Measurements from ENCODE around the gene RYR3. TPM values are rescaled to one million over a fixed set of nuclear protein-coding genes. Genes with fewer than 3 reads are reported as not detected.

Gene RYR3
- polyA plus RNA-seq, 2 donors: 1.0 to 1.8 TPM

GRCh38 chr15:33872416-33873106 lies 561.8 kb downstream of the RYR3 start:
- no peaks in the 10 kb centered on the region for H3K36me3 ChIP-seq (ENCODE audit: control insufficient read depth in 2 of 2, insufficient read depth in 2 of 2, low read length in 1 of 2)
- H3K27me3 ChIP-seq (ENCODE audit: control insufficient read depth in 1 of 2, insufficient read depth in 2 of 2, low read length in 2 of 2): no peaks in the 10 kb centered on the region
- H3K4me1 ChIP-seq (ENCODE audit: control insufficient read depth in 2 of 2, insufficient read depth in 2 of 2, low read length in 1 of 2): no peaks in the 10 kb centered on the region
- H3K27ac ChIP-seq (ENCODE audit: low read depth in 2 of 2, low read length in 1 of 2): no peak overlapping the region
- no peaks in the 10 kb centered on the region for H3K9me3 ChIP-seq (ENCODE audit: control insufficient read depth in 2 of 2, insufficient read depth in 1 of 2, low read depth in 1 of 2, low read length in 1 of 2)
- 90 to 91% methylated on average over 13 of the region's 13 CpGs for WGBS, 2 donors
- no peak overlapping the region for H3K4me3 ChIP-seq (ENCODE audit: low read depth in 1 of 2, low read length in 2 of 2)

DNA sequence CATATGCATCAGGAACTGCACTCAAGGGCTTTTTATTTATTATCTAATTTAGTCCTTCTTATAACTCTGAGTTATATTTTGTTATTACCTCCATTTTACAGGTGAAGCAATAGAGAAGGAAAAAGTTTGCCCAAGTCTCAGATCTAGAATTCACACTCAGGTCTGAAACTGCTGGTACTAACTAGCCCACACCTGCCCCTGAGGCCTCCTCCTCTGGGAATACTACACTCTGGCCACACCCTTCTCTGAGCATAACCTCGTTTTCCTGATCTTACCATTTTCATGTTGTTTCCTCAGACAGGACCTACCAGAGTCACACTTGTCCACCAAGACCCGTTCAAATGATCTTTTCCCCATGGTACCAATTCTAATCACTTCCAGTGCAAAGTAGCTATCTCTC lies 563.4 kb downstream of the RYR3 start:
- no peaks in the 10 kb centered on the region for H3K36me3 ChIP-seq (ENCODE audit: control insufficient read depth in 2 of 2, insufficient read depth in 2 of 2, low read length in 1 of 2)
- WGBS, 2 donors: 67 to 70% methylated on average over 2 of the region's 2 CpGs
- no peaks in the 10 kb centered on the region for H3K4me1 ChIP-seq (ENCODE audit: control insufficient read depth in 2 of 2, insufficient read depth in 2 of 2, low read length in 1 of 2)

DNA sequence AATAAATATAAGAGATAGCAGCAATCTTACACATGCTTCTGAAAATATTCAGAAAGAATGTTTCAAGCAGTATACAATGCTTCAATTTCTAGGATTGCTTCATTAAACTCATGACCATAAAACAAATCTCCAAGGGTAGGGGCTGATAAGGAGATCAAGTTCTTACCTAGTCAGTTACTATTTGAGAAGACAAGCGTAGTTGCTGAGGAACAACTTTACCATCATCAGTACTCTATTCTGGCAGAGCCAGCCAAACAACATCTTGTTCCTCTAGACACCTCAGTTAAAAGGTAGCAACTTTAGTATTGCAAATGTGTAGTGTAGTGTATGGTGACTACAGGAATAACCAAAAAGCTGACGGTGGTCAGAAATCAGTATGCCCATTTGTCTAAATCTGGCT lies 572.2 kb downstream of the RYR3 start:
- Histone ChIP-seq H3K4me1 (ENCODE audit: control insufficient read depth in 2 of 2, insufficient read depth in 2 of 2, low read length in 1 of 2) (no peaks in the 10 kb centered on the region), H3K27me3 (ENCODE audit: control insufficient read depth in 1 of 2, insufficient read depth in 2 of 2, low read length in 2 of 2) (no peaks in the 10 kb centered on the region), H3K9me3 (ENCODE audit: control insufficient read depth in 2 of 2, insufficient read depth in 1 of 2, low read depth in 1 of 2, low read length in 1 of 2) (no peaks in the 10 kb centered on the region), H3K36me3 (ENCODE audit: control insufficient read depth in 2 of 2, insufficient read depth in 2 of 2, low read length in 1 of 2) (no peaks in the 10 kb centered on the region), H3K27ac (ENCODE audit: low read depth in 2 of 2, low read length in 1 of 2) (no peak overlapping the region), H3K4me3 (ENCODE audit: low read depth in 1 of 2, low read length in 2 of 2) (no peak overlapping the region)
- WGBS, 2 donors: 93 to 95% methylated on average over 2 of the region's 2 CpGs

More for the DNA sequence above, 563.4 kb downstream of the RYR3 start:
- no peaks in the 10 kb centered on the region for H3K9me3 ChIP-seq (ENCODE audit: control insufficient read depth in 2 of 2, insufficient read depth in 1 of 2, low read depth in 1 of 2, low read length in 1 of 2)
- H3K27me3 ChIP-seq (ENCODE audit: control insufficient read depth in 1 of 2, insufficient read depth in 2 of 2, low read length in 2 of 2): no peaks in the 10 kb centered on the region
- H3K27ac ChIP-seq (ENCODE audit: low read depth in 2 of 2, low read length in 1 of 2): no peak overlapping the region
- no peak overlapping the region for H3K4me3 ChIP-seq (ENCODE audit: low read depth in 1 of 2, low read length in 2 of 2)

GRCh38 chr15:33888176-33888575 lies 577.4 kb downstream of the RYR3 start:
- no peak overlapping the region for H3K27ac ChIP-seq (ENCODE audit: low read depth in 2 of 2, low read length in 1 of 2)
- H3K4me3 ChIP-seq (ENCODE audit: low read depth in 1 of 2, low read length in 2 of 2): no peak overlapping the region
- WGBS, 2 donors: 50 to 71% methylated on average over 2 of the region's 2 CpGs
- no peaks in the 10 kb centered on the region for H3K9me3 ChIP-seq (ENCODE audit: control insufficient read depth in 2 of 2, insufficient read depth in 1 of 2, low read depth in 1 of 2, low read length in 1 of 2)
- no peaks in the 10 kb centered on the region for H3K4me1 ChIP-seq (ENCODE audit: control insufficient read depth in 2 of 2, insufficient read depth in 2 of 2, low read length in 1 of 2)
- H3K27me3 ChIP-seq (ENCODE audit: control insufficient read depth in 1 of 2, insufficient read depth in 2 of 2, low read length in 2 of 2): no peaks in the 10 kb centered on the region
- no peaks in the 10 kb centered on the region for H3K36me3 ChIP-seq (ENCODE audit: control insufficient read depth in 2 of 2, insufficient read depth in 2 of 2, low read length in 1 of 2)

DNA sequence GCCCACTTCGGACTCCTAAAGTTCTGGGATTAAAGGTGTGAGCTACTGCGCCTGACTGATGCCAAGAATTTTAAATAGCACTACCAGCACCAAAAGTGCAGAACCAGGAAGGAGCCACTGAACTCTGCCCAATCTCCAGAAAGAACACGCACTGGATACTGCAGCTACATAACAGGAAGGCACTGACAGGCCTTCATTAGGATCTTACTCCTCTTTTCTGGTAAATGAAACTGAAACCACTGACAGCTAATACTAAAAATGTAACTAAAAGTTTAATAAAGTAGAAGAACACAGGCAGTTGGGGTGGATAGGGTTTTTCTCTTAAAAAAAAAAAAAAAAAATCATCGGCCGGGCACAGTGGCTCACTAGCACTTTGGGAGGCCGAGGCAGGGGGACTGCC lies 583.4 kb downstream of the RYR3 start:
- no peaks in the 10 kb centered on the region for H3K4me1 ChIP-seq (ENCODE audit: control insufficient read depth in 2 of 2, insufficient read depth in 2 of 2, low read length in 1 of 2)
- 93% methylated on average over 6 of the region's 6 CpGs for WGBS, 2 donors
- H3K9me3 ChIP-seq (ENCODE audit: control insufficient read depth in 2 of 2, insufficient read depth in 1 of 2, low read depth in 1 of 2, low read length in 1 of 2): no peaks in the 10 kb centered on the region
- no peaks in the 10 kb centered on the region for H3K36me3 ChIP-seq (ENCODE audit: control insufficient read depth in 2 of 2, insufficient read depth in 2 of 2, low read length in 1 of 2)
- H3K4me3 ChIP-seq (ENCODE audit: low read depth in 1 of 2, low read length in 2 of 2): no peak overlapping the region
- no peak overlapping the region for H3K27ac ChIP-seq (ENCODE audit: low read depth in 2 of 2, low read length in 1 of 2)
- H3K27me3 ChIP-seq (ENCODE audit: control insufficient read depth in 1 of 2, insufficient read depth in 2 of 2, low read length in 2 of 2): no peaks in the 10 kb centered on the region

GRCh38 chr15:33902043-33902442 lies 591.3 kb downstream of the RYR3 start:
- Histone ChIP-seq H3K4me3 (ENCODE audit: low read depth in 1 of 2, low read length in 2 of 2) (no peak overlapping the region), H3K27me3 (ENCODE audit: control insufficient read depth in 1 of 2, insufficient read depth in 2 of 2, low read length in 2 of 2) (no peaks in the 10 kb centered on the region), H3K9me3 (ENCODE audit: control insufficient read depth in 2 of 2, insufficient read depth in 1 of 2, low read depth in 1 of 2, low read length in 1 of 2) (no peaks in the 10 kb centered on the region), H3K36me3 (ENCODE audit: control insufficient read depth in 2 of 2, insufficient read depth in 2 of 2, low read length in 1 of 2) (no peaks in the 10 kb centered on the region), H3K4me1 (ENCODE audit: control insufficient read depth in 2 of 2, insufficient read depth in 2 of 2, low read length in 1 of 2) (no peaks in the 10 kb centered on the region), H3K27ac (ENCODE audit: low read depth in 2 of 2, low read length in 1 of 2) (no peak overlapping the region)
- WGBS, 2 donors: 0% methylated on average over 1 of the region's 1 CpG

DNA sequence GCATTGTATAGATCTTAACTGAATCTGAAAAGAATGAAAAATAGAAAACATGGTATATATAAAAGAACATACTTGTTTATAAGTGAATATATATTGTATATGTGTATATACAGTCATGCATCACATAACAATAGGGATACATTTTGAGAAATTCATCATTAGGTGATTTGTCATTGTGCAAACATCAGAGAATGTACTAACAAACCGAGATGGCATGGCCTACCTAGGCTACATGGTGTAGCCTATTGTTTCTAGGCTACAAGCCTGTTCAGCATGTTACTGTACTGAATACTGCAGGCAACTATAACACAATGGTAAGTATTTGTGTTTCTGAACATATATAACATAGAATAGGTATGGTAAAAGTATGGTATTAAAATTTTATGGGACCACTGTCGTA lies 592.9 kb downstream of the RYR3 start:
- Histone ChIP-seq H3K27me3 (ENCODE audit: control insufficient read depth in 1 of 2, insufficient read depth in 2 of 2, low read length in 2 of 2) (no peaks in the 10 kb centered on the region), H3K9me3 (ENCODE audit: control insufficient read depth in 2 of 2, insufficient read depth in 1 of 2, low read depth in 1 of 2, low read length in 1 of 2) (no peaks in the 10 kb centered on the region), H3K4me3 (ENCODE audit: low read depth in 1 of 2, low read length in 2 of 2) (no peak overlapping the region), H3K36me3 (ENCODE audit: control insufficient read depth in 2 of 2, insufficient read depth in 2 of 2, low read length in 1 of 2) (no peaks in the 10 kb centered on the region), H3K27ac (ENCODE audit: low read depth in 2 of 2, low read length in 1 of 2) (no peak overlapping the region), H3K4me1 (ENCODE audit: control insufficient read depth in 2 of 2, insufficient read depth in 2 of 2, low read length in 1 of 2) (no peaks in the 10 kb centered on the region)
- WGBS, 2 donors: 77 to 94% methylated on average over 2 of the region's 2 CpGs

GRCh38 chr15:33907326-33907725 lies 596.6 kb downstream of the RYR3 start:
- Histone ChIP-seq H3K9me3 (ENCODE audit: control insufficient read depth in 2 of 2, insufficient read depth in 1 of 2, low read depth in 1 of 2, low read length in 1 of 2) (no peaks in the 10 kb centered on the region), H3K4me3 (ENCODE audit: low read depth in 1 of 2, low read length in 2 of 2) (no peak overlapping the region), H3K27me3 (ENCODE audit: control insufficient read depth in 1 of 2, insufficient read depth in 2 of 2, low read length in 2 of 2) (no peaks in the 10 kb centered on the region), H3K36me3 (ENCODE audit: control insufficient read depth in 2 of 2, insufficient read depth in 2 of 2, low read length in 1 of 2) (no peaks in the 10 kb centered on the region), H3K27ac (ENCODE audit: low read depth in 2 of 2, low read length in 1 of 2) (no peak overlapping the region), H3K4me1 (ENCODE audit: control insufficient read depth in 2 of 2, insufficient read depth in 2 of 2, low read length in 1 of 2) (no peaks in the 10 kb centered on the region)

DNA sequence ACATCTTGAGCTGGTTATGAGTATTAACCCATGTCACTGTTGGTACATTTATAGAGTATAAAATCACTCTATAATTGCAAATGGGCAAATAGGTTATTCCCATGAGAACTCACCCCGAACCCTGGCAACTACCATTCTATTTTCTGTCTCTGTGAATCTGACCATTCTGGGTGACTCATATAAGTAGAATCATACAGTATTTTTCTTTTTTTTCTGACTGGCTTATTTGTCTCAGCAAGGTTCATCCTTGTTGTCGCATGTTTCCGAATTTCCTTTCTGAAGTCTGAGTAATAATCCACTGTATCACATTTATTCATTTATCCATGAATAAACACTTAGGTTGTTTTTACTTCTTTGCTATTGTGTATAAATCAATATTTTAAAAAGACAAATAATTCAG lies 597.6 kb downstream of the RYR3 start:
- WGBS, 2 donors: 68 to 72% methylated on average over 3 of the region's 3 CpGs
- Histone ChIP-seq H3K27ac (ENCODE audit: low read depth in 2 of 2, low read length in 1 of 2) (no peak overlapping the region), H3K9me3 (ENCODE audit: control insufficient read depth in 2 of 2, insufficient read depth in 1 of 2, low read depth in 1 of 2, low read length in 1 of 2) (no peaks in the 10 kb centered on the region), H3K4me3 (ENCODE audit: low read depth in 1 of 2, low read length in 2 of 2) (no peak overlapping the region), H3K36me3 (ENCODE audit: control insufficient read depth in 2 of 2, insufficient read depth in 2 of 2, low read length in 1 of 2) (no peaks in the 10 kb centered on the region), H3K27me3 (ENCODE audit: control insufficient read depth in 1 of 2, insufficient read depth in 2 of 2, low read length in 2 of 2) (no peaks in the 10 kb centered on the region), H3K4me1 (ENCODE audit: control insufficient read depth in 2 of 2, insufficient read depth in 2 of 2, low read length in 1 of 2) (no peaks in the 10 kb centered on the region)

GRCh38 chr15:33910741-33911140 lies 600.0 kb downstream of the RYR3 start:
- Histone ChIP-seq H3K4me3 (ENCODE audit: low read depth in 1 of 2, low read length in 2 of 2) (no peak overlapping the region), H3K36me3 (ENCODE audit: control insufficient read depth in 2 of 2, insufficient read depth in 2 of 2, low read length in 1 of 2) (no peaks in the 10 kb centered on the region), H3K4me1 (ENCODE audit: control insufficient read depth in 2 of 2, insufficient read depth in 2 of 2, low read length in 1 of 2) (peaks cover 0 to 4% of the 10 kb centered on the region in 2 donors), H3K27me3 (ENCODE audit: control insufficient read depth in 1 of 2, insufficient read depth in 2 of 2, low read length in 2 of 2) (no peaks in the 10 kb centered on the region), H3K27ac (ENCODE audit: low read depth in 2 of 2, low read length in 1 of 2) (no peak overlapping the region), H3K9me3 (ENCODE audit: control insufficient read depth in 2 of 2, insufficient read depth in 1 of 2, low read depth in 1 of 2, low read length in 1 of 2) (no peaks in the 10 kb centered on the region)
- WGBS, 2 donors: 75 to 79% methylated on average over 3 of the region's 3 CpGs
